GM04503 (cell line): Measurements from ENCODE around the gene KIF23.
"Not testable (repeated sequence)": the region's sequence is repeated elsewhere in the genome, so short reads cannot be mapped to it uniquely, and the experiment has no call there.

Experiments
- DNase-seq: peaks from one replicate; pipeline ENCODE4 v3.0.0-alpha.2; 2012; ENCODE audit warnings: low read depth

The KIF23 gene

DNA sequence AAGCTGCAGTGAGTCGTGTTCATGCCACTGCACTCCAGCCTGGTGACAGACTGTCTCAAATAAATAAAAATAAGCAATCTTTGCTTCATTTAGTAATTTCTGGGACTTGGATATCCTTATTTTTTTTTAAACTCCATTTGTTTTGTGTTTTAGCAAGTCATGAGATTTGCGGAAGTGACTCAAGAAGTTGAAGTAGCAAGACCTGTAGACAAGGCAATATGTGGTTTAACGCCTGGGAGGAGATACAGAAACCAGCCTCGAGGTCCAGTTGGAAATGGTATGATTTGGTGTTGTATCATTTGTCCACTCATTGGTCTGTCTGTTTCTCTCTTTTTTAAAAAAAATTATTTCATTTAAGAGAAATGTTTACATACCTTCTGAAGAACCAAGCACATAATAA lies 21.8 kb downstream of the KIF23 start:
- DNase-seq: no peak

DNA sequence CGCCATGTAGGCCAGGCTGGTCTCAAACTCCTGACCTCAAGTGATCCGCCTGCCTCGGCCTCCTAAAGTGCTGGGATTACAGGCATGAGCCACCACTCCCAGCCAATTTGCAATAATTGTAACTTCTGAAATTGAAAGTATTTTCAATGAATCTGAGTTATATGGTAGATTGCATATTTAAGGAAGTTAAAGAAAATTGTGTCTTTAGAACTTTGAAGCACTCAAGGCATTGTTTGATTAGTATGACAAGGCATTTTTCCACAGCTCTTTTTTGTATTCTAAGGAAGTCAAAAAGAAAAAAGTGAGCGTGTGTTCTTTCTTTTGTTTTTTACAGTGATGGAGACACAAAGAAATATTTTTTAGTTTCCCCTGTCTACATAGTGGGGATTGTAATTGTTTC lies 22.8 kb downstream of the KIF23 start:
- no peak for DNase-seq

GRCh38 chr15:69439623-69440022 lies 25.5 kb downstream of the KIF23 start:
- no peak for DNase-seq

- DNase-seq: no peak
Observed at GRCh38 chr15:69443032-69443611, 29.0 kb downstream of the KIF23 start.

DNA sequence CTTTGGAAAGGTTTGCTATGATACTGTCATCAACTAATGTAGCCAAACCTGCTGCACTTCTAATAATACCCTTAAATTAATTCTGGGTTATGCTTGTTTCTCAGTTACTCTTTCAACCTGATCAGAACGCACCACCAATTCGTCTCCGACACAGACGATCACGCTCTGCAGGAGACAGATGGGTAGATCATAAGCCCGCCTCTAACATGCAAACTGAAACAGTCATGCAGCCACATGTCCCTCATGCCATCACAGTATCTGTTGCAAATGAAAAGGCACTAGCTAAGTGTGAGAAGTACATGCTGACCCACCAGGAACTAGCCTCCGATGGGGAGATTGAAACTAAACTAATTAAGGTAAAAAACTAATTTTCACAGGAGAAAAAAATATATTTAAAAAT lies 30.5 kb downstream of the KIF23 start:
- no peak for DNase-seq

DNA sequence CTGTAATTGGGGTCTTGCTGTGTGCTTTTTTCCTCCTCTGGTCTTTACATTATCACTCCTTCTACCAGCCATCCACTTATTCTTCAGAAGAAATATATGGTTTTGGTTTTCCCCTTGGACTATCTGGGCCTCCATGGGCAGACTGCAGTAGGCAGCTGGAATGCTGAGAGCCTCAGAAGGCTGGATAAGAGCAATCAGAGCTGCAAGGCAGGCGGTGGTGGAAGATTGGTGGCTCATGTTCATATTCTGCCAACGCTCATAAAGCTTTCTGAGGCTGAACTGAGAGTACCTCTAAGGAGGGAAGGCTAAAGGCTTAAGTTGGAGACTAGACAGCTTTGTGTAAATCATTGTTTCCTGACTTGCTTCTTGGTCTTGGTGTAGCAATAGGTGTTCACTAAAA lies 32.8 kb downstream of the KIF23 start:
- no peak for DNase-seq

- DNase-seq: not testable (repeated sequence)
Observed at GRCh38 chr15:69450221-69450620, 36.1 kb downstream of the KIF23 start.

- no peak for DNase-seq
Observed at GRCh38 chr15:69450968-69451695, 37.0 kb downstream of the KIF23 start.

- DNase-seq: no peak
Observed at GRCh38 chr15:69451951-69452691, 38.0 kb downstream of the KIF23 start.

DNA sequence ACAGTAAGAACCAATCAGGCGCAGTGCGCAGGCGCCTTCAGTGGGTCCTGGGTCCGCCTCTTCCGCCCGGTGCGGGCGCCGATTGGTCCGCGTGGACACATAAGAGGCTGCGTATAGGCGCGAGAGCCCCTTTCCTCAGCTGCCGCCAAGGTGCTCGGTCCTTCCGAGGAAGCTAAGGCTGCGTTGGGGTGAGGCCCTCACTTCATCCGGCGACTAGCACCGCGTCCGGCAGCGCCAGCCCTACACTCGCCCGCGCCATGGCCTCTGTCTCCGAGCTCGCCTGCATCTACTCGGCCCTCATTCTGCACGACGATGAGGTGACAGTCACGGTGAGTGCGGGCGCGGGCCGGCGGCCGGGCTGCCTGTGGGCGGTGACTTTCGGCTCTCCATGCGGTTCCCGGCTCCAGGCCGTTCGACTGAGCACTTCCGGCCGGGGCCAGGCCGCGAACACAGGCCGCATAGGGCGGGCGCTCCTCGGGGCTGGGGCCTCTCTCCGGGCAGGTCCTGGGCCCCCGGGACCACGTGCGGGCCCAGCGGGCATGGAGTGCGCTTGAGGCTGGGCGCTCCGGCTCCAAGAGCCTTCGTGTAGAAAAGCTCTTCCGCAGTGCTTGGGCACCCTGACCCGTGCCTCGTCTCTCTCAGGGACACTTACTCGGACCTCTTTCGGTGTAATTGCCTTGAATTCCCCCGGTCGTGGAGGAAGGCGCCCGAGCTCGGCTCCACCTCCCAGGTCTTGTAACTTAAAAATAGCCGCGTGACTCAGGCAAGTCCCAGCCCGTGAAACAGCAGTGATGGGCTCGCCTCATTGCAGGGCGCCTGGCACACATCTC lies 38.8 kb downstream of the KIF23 start, which contains the start of gene RPLP1:
RPLP1 (plus strand) TSS at position 127 of the 830 bp plus-strand sequence; CDS start at position 258, 131 bp downstream.
- DNase-seq: peak; percentile 70

DNA sequence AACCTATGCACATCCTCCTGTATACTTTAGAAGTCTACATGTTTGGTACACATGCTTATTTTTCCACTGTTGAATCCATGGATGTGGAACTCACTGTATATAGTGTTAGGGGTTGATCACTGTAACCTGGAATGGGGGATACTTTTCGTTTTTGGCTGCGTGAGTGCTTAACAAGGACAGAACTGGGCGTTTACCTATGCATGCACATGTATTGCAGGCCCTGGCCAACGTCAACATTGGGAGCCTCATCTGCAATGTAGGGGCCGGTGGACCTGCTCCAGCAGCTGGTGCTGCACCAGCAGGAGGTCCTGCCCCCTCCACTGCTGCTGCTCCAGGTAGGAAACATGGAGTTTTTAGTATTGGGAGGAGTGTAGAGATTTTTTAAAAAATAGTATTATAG lies 40.8 kb downstream of the KIF23 start:
- DNase-seq: no peak

- no peak for DNase-seq
Observed at GRCh38 chr15:69456208-69457166, 42.3 kb downstream of the KIF23 start.

DNA sequence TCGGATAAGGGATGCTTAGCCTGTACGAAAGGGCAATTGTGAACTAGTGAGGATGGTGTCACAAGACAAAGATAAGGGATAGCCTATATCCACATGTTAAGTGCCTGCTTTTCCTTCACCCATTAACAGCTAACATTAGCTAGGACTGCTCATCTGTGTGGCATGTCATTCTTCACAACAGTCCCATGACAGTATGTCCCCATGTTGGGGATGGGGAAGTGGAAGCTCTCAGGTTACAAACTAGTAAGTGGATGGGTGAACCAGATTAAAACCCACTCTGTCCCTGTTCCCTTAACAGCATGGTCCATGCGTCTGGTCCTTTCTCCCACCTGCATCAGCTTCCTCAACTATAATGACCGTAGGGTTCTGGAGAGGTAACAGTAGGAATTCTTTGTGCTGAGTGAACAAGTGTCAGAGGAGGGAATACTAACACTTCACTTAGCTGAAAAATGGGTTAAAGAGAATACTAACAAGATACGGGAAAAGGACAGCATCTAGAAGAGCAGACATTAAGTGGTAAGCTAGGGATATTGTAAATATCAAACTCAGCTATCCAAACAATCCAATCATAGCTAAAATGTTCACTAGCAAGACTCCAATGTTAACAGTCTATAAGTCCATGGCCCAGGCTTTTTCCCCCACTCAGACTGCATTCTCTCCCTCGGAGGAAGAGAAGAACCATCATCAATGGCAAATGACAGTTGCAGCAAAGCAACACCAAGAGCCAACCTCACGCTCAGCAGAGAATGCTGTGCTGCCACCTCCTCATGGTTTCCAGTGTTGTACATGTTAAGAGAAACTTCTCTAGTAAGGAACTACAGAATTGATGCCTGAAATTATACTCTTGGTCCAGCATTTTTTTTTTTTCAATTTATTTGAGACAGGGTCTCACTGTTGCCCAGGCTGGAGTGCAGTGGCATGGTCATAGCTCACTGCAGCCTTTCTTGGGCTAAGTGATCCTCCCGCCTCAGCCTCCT lies 43.4 kb downstream of the KIF23 start:
- no peak for DNase-seq

DNA sequence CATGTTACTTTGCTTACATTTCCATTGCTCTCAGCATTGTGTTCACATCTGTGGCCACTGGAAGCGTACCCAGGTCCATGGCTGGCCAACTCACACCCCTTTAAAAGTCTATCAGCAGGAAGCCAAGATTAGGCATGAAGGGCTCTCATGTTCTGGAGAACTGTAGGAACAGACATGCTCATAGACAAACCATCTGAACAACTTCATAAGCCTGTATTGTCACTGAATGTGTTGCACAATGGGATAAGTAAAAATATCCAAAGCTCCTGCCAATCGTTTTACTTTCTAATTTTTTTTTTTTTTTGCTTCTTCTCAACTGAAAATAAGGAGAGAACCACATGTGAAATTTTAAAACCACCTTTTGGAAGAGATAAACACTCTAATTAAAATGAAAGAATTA lies 44.9 kb downstream of the KIF23 start:
- no peak for DNase-seq

- DNase-seq: no peak
Observed at GRCh38 chr15:69460481-69460880, 46.3 kb downstream of the KIF23 start.

GRCh38 chr15:69462030-69462492 lies 47.9 kb downstream of the KIF23 start:
- DNase-seq: no peak

- peak; percentile 87 for DNase-seq
Observed at GRCh38 chr15:69462493-69463181, 48.5 kb downstream of the KIF23 start.

DNA sequence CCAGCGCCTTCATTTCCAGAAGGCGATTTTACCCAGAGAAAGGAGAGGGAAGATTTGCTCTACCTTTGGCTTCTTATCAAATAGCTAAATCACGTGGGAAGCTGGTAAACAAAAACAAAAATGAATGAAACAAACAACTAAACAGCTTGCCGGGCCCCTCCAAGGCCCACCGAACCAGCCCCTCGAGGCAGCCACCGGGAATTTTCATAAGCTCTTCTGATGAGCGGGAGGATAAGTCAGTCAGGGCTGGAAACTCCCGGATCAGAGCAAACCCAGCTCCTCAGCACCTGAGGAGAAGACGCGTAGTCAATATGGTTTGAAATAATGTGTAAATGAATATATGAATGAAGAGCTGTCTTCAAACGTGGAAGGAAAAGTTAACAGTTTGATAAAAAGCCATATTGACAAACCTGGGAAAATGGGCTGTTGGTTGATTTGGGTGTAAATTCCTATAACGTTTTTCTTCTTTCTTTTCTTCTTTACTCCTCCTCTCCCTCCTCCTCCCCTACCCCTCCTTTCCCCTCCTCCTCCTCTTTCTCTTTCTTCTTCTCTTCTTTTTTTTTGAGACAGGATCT lies 49.1 kb downstream of the KIF23 start:
- DNase-seq: no peak

GRCh38 chr15:69465253-69465652 lies 51.1 kb downstream of the KIF23 start:
- no peak for DNase-seq
